Measurements from ENCODE around the gene SH2D3A. TPM values are rescaled to one million over a fixed set of nuclear protein-coding genes. Genes with fewer than 3 reads are reported as not detected.

SH2D3A gene
- total RNA-seq, 4 donors from 2014 or later, result 0.85 to 1.8 (median 1.3) TPM; not detected in 1

- TF ChIP-seq CTCF (IDR thresholded peaks at IDR 0.05; ENCODE audit: low read depth), result no peak
Observed at GRCh38 chr19:6772866-6773322, 5.7 kb upstream of the SH2D3A start.

- no peak for TF ChIP-seq CTCF (IDR thresholded peaks at IDR 0.05; ENCODE audit: low read depth)
Observed at GRCh38 chr19:6772028-6772865, 5.0 kb upstream of the SH2D3A start, which contains the start of gene VAV1. VAV1 (plus strand) TSS chr19:6772708; CDS start chr19:6772808, 100 bp downstream.

GRCh38 chr19:6769006-6769619 is 1.9 kb upstream of the SH2D3A start:
- TF ChIP-seq CTCF (IDR thresholded peaks at IDR 0.05; ENCODE audit: low read depth), result no peak

GRCh38 chr19:6768236-6768785 is 1.1 kb upstream of the SH2D3A start:
- no peak for TF ChIP-seq CTCF (IDR thresholded peaks at IDR 0.05; ENCODE audit: low read depth)

DNA sequence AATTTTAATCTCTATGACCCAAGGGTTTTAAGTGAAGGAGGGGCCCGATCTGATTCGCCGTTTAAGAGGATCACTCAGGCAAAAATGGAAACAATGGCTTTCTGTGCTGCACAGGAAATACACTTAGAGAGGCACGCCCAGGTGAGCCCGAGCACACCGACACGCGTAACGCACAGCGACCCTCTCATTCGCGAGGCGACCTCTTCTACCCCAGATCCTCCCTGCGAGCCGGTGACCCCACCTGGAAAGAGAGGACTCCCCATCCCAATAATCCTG is 216 bp downstream of the SH2D3A start:
- TF ChIP-seq CTCF (IDR thresholded peaks at IDR 0.05; ENCODE audit: low read depth), result no peak

DNA sequence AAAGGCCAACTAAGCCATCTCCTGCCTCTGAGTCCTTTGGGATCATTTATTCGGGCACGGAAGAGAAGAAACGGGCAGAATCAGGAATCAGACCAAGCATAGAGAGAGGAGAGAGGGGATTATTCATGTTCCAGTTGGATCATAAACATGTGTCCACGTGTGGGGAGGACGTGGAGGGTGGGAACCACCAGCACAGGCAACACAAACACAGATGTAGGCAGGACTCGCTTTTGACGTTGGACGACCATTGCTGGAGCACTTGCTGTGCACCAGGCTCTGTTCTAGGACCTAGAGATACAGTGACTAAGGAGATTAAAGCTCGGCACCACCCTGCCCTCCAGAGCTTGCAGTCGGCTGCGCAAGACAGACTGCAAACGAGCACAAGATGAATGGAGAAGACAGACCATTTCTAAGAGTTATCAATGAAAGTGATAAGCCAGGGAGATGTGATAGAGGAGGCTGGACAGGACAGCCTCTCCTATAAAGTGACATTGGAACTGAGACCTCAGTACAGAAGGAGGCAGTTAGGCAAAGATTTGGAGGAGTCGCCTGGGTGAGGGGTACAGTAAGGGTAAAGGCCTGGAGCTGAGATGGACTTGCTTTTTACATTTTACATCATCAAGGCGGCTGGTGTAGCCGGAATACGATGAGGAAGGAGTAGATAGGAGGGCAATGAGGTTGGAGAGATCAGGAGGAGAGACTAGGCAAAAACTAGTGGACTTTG is 716 bp downstream of the SH2D3A start:
- TF ChIP-seq CTCF (IDR thresholded peaks at IDR 0.05; ENCODE audit: low read depth), result no peak
